PC-9 (cell line): ENCODE results near the gene MRPL12. TPM values are rescaled to one million over a fixed set of nuclear protein-coding genes. Genes with fewer than 3 reads are reported as not detected.

Experiments
- BruUV-seq: library from RNA; stranded (reverse); fragments of 400-500 nt; replicated peaks from 2 replicates; lab custom pipeline; 2021; lab: Mats Ljungman, UMichigan
- CTCF ChIA-PET: fragments of 300-600 bp; sonication (Branson Sonifier 250); formaldehyde crosslinking; loops from one replicate; lab custom pipeline; 2022; ENCODE audit warnings: antibody characterized with exemption; lab: Charles Lee
- POLR2A ChIA-PET: fragments of 300-600 bp; sonication (Branson Sonifier 250); formaldehyde crosslinking; loops from one replicate; lab custom pipeline; 2022; ENCODE audit warnings: antibody characterized with exemption; ENCODE audit not compliant: unreplicated experiment; lab: Charles Lee
- DNase-seq, 2 experiments: peaks; one replicate each; pipeline versions ENCODE4 v3.0.0 to v3.0.0-alpha.2; 2015 to 2022; ENCODE audit warnings: mixed read lengths in 1 of 2
- H2AFZ ChIP-seq: fragments of 200-600 bp; sonication (generic); 2 replicates; pipeline ENCODE4 v1.8.1; 2017; ENCODE audit warnings: antibody characterized with exemption
- H3F3A ChIP-seq: fragments of 200-600 bp; sonication (generic); 2 replicates; pipeline ENCODE4 v1.8.1; 2017; ENCODE audit warnings: antibody characterized with exemption, mild to moderate bottlenecking, low read depth; ENCODE audit not compliant: insufficient read depth
- H3K27ac ChIP-seq: fragments of 200-600 bp; sonication (generic); 2 replicates; pipeline ENCODE4 v1.6.1; 2016; ENCODE audit warnings: mixed run types
- H3K27me3 ChIP-seq: fragments of 200-600 bp; sonication (generic); 2 replicates; pipeline ENCODE4 v1.6.1; 2016; ENCODE audit warnings: low read depth, mixed run types; ENCODE audit not compliant: insufficient read depth
- H3K36me3 ChIP-seq: fragments of 200-600 bp; sonication (generic); 2 replicates; pipeline ENCODE4 v1.6.1; 2016; ENCODE audit warnings: low read depth, mixed run types
- H3K4me1 ChIP-seq: fragments of 200-600 bp; sonication (generic); replicated peaks from 2 replicates; pipeline ENCODE4 v1.6.1; 2016; ENCODE audit warnings: mixed run types; ENCODE audit not compliant: insufficient read depth
- H3K4me2 ChIP-seq: fragments of 200-600 bp; sonication (generic); 2 replicates; pipeline ENCODE4 v1.6.1; 2017; ENCODE audit warnings: mixed run types
- H3K4me3 ChIP-seq: fragments of 200-600 bp; sonication (generic); 2 replicates; pipeline ENCODE4 v1.6.1; 2016; ENCODE audit warnings: mixed run types
- H3K79me2 ChIP-seq: fragments of 200-600 bp; sonication (generic); 2 replicates; pipeline ENCODE4 v1.6.1; 2017; ENCODE audit warnings: low read depth, mixed run types
- H3K9me2 ChIP-seq: fragments of 200-600 bp; sonication (generic); 2 replicates; pipeline ENCODE4 v1.8.1; 2017; ENCODE audit warnings: mild to moderate bottlenecking; ENCODE audit not compliant: insufficient read depth
- H3K9me3 ChIP-seq: fragments of 200-600 bp; sonication (generic); 2 replicates; pipeline ENCODE4 v1.8.1; 2016; ENCODE audit warnings: low read depth; ENCODE audit not compliant: insufficient read depth
- H4K20me1 ChIP-seq: fragments of 200-600 bp; sonication (generic); 2 replicates; pipeline ENCODE4 v1.8.1; 2017; ENCODE audit not compliant: insufficient read depth
- EZH2 ChIP-seq: fragments of 200-600 bp; sonication (generic); IDR thresholded peaks from 2 replicates; pipeline ENCODE4 v1.8.0; 2017; ENCODE audit warnings: antibody characterized with exemption, low read depth
- intact Hi-C: fragments of 100-400 bp; cut with micrococcal nuclease; formaldehyde crosslinking; loops from one replicate; pipeline ENCODE4 v1.10.0; 2022; ENCODE audit not compliant: unreplicated experiment
- total RNA-seq: library from RNA; stranded (reverse); gene quantifications from 2 replicates; pipeline ENCODE4 v1.2.3, GENCODE V29; 2021
- TF ChIP-seq, protein P1 (sequence below): fragments of 200-600 bp; sonication (generic); conservative IDR thresholded peaks from 2 replicates; pipeline ENCODE4 v1.6.1; 2017; ENCODE audit warnings: mixed run types, antibody characterized with exemption, mild to moderate bottlenecking, moderate library complexity

The MRPL12 gene
- total RNA-seq, 1 experiment from 2014 or later: 98.6 TPM

GRCh38 chr17:81720267-81721071 is 17.3 kb downstream of the MRPL12 start:
- H3K4me3 ChIP-seq: no peak overlapping the region
- POLR2A ChIA-PET: interaction anchor here (0.6 kb wide), 2 partner anchors 140 to 357 kb away, joined by 8 to 11 read pairs; no protein-coding TSS in a partner anchor
- H2AFZ ChIP-seq: no peak overlapping the region
- no peaks in the 10 kb centered on the region for H3K27me3 ChIP-seq
- BruUV-seq: no TSS peak
- H3K4me1 ChIP-seq: peaks cover 25% of the 10 kb centered on the region
- no peaks in the 10 kb centered on the region for H4K20me1 ChIP-seq
- H3F3A ChIP-seq: peaks cover 29% of the 10 kb centered on the region; the same call in 1 of the 2 replicates
- CTCF ChIA-PET: interaction anchor here (0.5 kb wide), 1 partner anchor 96 kb away, joined by 5 read pairs; no protein-coding TSS in a partner anchor
- intact Hi-C loops: no loop called here
- H3K4me2 ChIP-seq: no peak overlapping the region
- TF ChIP-seq EZH2: no peak
- TF ChIP-seq, protein P1, sequence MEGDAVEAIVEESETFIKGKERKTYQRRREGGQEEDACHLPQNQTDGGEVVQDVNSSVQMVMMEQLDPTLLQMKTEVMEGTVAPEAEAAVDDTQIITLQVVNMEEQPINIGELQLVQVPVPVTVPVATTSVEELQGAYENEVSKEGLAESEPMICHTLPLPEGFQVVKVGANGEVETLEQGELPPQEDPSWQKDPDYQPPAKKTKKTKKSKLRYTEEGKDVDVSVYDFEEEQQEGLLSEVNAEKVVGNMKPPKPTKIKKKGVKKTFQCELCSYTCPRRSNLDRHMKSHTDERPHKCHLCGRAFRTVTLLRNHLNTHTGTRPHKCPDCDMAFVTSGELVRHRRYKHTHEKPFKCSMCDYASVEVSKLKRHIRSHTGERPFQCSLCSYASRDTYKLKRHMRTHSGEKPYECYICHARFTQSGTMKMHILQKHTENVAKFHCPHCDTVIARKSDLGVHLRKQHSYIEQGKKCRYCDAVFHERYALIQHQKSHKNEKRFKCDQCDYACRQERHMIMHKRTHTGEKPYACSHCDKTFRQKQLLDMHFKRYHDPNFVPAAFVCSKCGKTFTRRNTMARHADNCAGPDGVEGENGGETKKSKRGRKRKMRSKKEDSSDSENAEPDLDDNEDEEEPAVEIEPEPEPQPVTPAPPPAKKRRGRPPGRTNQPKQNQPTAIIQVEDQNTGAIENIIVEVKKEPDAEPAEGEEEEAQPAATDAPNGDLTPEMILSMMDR: no peak
- H3K9me3 ChIP-seq: no peaks in the 10 kb centered on the region
- no peak overlapping the region for H3K27ac ChIP-seq
- DNase-seq: no peak
- no peaks in the 10 kb centered on the region for H3K36me3 ChIP-seq
- no peaks in the 10 kb centered on the region for H3K9me2 ChIP-seq
- H3K79me2 ChIP-seq: no peaks in the 10 kb centered on the region

- intact Hi-C loops: loop anchor here (1.0 kb wide), 1 partner anchor 9 kb away; no protein-coding TSS in a partner anchor
- H3F3A ChIP-seq: peaks cover 29% of the 10 kb centered on the region; the same call in 1 of the 2 replicates
- no peaks in the 10 kb centered on the region for H3K27me3 ChIP-seq
- peaks cover 27% of the 10 kb centered on the region for H3K4me1 ChIP-seq
- H3K36me3 ChIP-seq: no peaks in the 10 kb centered on the region
- no peak overlapping the region for H3K4me3 ChIP-seq
- H3K9me3 ChIP-seq: no peaks in the 10 kb centered on the region
- no peak for TF ChIP-seq EZH2
- TF ChIP-seq, protein P1: no peak
- no TSS peak for BruUV-seq
- no peaks in the 10 kb centered on the region for H4K20me1 ChIP-seq
- POLR2A ChIA-PET: interaction anchor here (0.5 to 0.7 kb wide), 3 partner anchors 39 to 189 kb away, joined by 3 to 29 read pairs (median 4); partner anchors contain the start of genes ARL16, HGS and PCYT2
- DNase-seq: peak; percentile 79 to 99
- H3K9me2 ChIP-seq: no peaks in the 10 kb centered on the region
- CTCF ChIA-PET: interaction anchor here (0.6 to 1.3 kb wide), 4 partner anchors 51 to 300 kb away, joined by 3 to 5 read pairs (median 4); partner anchors contain the start of genes CENPX and LRRC45
- no peak overlapping the region for H2AFZ ChIP-seq
- H3K27ac ChIP-seq: peak overlapping the region; percentile 68
- peak overlapping the region; percentile 70 for H3K4me2 ChIP-seq
- H3K79me2 ChIP-seq: no peaks in the 10 kb centered on the region
Measured at GRCh38 chr17:81722184-81723120, 19.3 kb downstream of the MRPL12 start.
